K562 (cell line): ENCODE data around the gene ENTREP1. TPM values are rescaled to one million over a fixed set of nuclear protein-coding genes. Genes with fewer than 3 reads are reported as not detected.

Experiments used
- ATAC-seq: fragments of 200-7000 bp; cut with Tn5 transposase; 3 replicates; pipeline ENCODE4 v1.9.1; 2020; ENCODE audit warnings: moderate library complexity
- BruUV-seq: library from RNA; stranded (reverse); fragments of 400-500 nt; replicated peaks from 2 replicates; lab custom pipeline; 2021; lab: Mats Ljungman, UMichigan
- CTCF ChIA-PET: fragments of 300-600 bp; formaldehyde crosslinking; extraction: SDS; loops from one replicate; lab custom pipeline; 2021; ENCODE audit warnings: low intra/inter-chr PET ratio; lab: Yijun Ruan, JAX
- POLR2A ChIA-PET: fragments of 300-600, 350-650 bp; sonication (Branson Sonifier 250); formaldehyde crosslinking; extraction: SDS; loops from one replicate; lab custom pipeline; 2021; ENCODE audit warnings: antibody characterized with exemption, inconsistent platforms; lab: Yijun Ruan, JAX
- DNase-seq, 4 experiments: peaks; one replicate each; pipeline versions ENCODE4 v3.0.0 to v3.0.0-alpha.2; 2011 to 2018; ENCODE audit warnings: low spot score in 3 of 4, mixed read lengths in 3 of 4; ENCODE audit errors: extremely low read depth in 1 of 4
- FAIRE-seq: peaks from 2 replicates; lab custom pipeline; 2011; peaks lifted over from hg19 to GRCh38; lab: Jason Lieb, UNC
- H2AFZ ChIP-seq: 2 replicates; pipeline ENCODE4 v1.6.0; 2011; ENCODE audit warnings: low read depth, low read length, control low read depth, inconsistent platforms
- H3K27ac ChIP-seq: fragments of 200-600 bp; 3 replicates; pipeline ENCODE4 v1.8.0; 2011; ENCODE audit warnings: low read depth, mild to moderate bottlenecking, control low read depth, inconsistent platforms, low read length, moderate library complexity, mixed read lengths; ENCODE audit errors: extremely low read depth
- H3K27me3 ChIP-seq, 2 experiments: fragments of 300-600 bp in 1 of 2; 2 replicates in 1 of 2; 3 replicates in 1 of 2; pipeline versions ENCODE4 v1.6.0 to v1.8.0; 2011; ENCODE audit warnings: inconsistent platforms in 2 of 2, low read length in 2 of 2, mild to moderate bottlenecking in 1 of 2, mixed read lengths in 1 of 2, moderate library complexity in 1 of 2; ENCODE audit not compliant: control insufficient read depth in 2 of 2, insufficient read depth in 2 of 2
- H3K36me3 ChIP-seq: fragments of 300-600 bp; 3 replicates; pipeline ENCODE4 v1.8.0; 2011; ENCODE audit warnings: mild to moderate bottlenecking, low read length, inconsistent platforms; ENCODE audit not compliant: control insufficient read depth, insufficient read depth
- H3K4me1 ChIP-seq, 2 experiments: fragments of 200-600 bp in 1 of 2; replicated peaks in 1 of 2; 2 replicates in 1 of 2; 3 replicates in 1 of 2; pipeline versions ENCODE4 v1.5.1 to v1.8.0; 2011; ENCODE audit warnings: inconsistent platforms in 2 of 2, low read length in 2 of 2, mild to moderate bottlenecking in 1 of 2, mixed read lengths in 1 of 2, moderate library complexity in 1 of 2; ENCODE audit not compliant: control insufficient read depth in 2 of 2, insufficient read depth in 2 of 2
- H3K4me2 ChIP-seq: 2 replicates; pipeline ENCODE4 v1.6.1; 2011; ENCODE audit warnings: low read length, control low read depth, inconsistent platforms, mixed read lengths; ENCODE audit not compliant: insufficient read depth
- H3K4me3 ChIP-seq: fragments of 200-600 bp; sonication (generic), shearing (Covaris generic); 2 replicates; pipeline ENCODE4 v1.5.1; 2016; ENCODE audit warnings: control low read depth, inconsistent platforms
- H3K79me2 ChIP-seq: fragments of 200-600 bp; 3 replicates; pipeline ENCODE4 v1.8.0; 2011; ENCODE audit warnings: low read length, inconsistent platforms; ENCODE audit not compliant: control insufficient read depth, insufficient read depth
- H3K9ac ChIP-seq, 2 experiments: 2 replicates each; pipeline versions ENCODE4 v1.6.0 to v1.6.1; 2011; ENCODE audit warnings: low read depth in 2 of 2, low read length in 2 of 2, control low read depth in 1 of 2, inconsistent platforms in 1 of 2, mild to moderate bottlenecking in 1 of 2, mixed read lengths in 1 of 2; ENCODE audit not compliant: insufficient read depth in 1 of 2
- H3K9me1 ChIP-seq: one replicate; pipeline ENCODE4 v1.6.0; 2011; ENCODE audit warnings: inconsistent platforms, mild to moderate bottlenecking, low read length, moderate library complexity; ENCODE audit not compliant: control insufficient read depth, insufficient read depth
- H3K9me3 ChIP-seq: replicated peaks from 2 replicates; pipeline ENCODE4 v1.5.1; 2011; ENCODE audit warnings: low read depth, low read length, inconsistent platforms; ENCODE audit not compliant: control insufficient read depth, insufficient read depth
- H4K20me1 ChIP-seq: replicated peaks from 2 replicates; pipeline ENCODE4 v1.6.1; 2011; ENCODE audit warnings: low read length, inconsistent platforms, mixed read lengths; ENCODE audit not compliant: control insufficient read depth, insufficient read depth
- EGR1 ChIP-seq: fragments of 450-650 bp; conservative IDR thresholded peaks from 2 replicates; pipeline ENCODE4 v1.6.1; 2017; ENCODE audit warnings: mild to moderate bottlenecking
- ELF2 ChIP-seq: fragments of 250-450 bp; sonication (Bioruptor Pico); IDR thresholded peaks from 2 replicates; pipeline ENCODE4 v1.5.0; 2021; ENCODE audit warnings: mild to moderate bottlenecking
- ELF4 ChIP-seq: fragments of 450-650 bp; formaldehyde crosslinking; IDR thresholded peaks from 2 replicates; pipeline ENCODE4 v1.4.0; 2022; ENCODE audit warnings: missing genetic modification characterization
- ELK1 ChIP-seq: sonication (generic); formaldehyde crosslinking; IDR thresholded peaks from 2 replicates; pipeline ENCODE4 v1.8.1; 2022; ENCODE audit warnings: missing genetic modification reagents
- FOSL1 ChIP-seq: fragments of 200-800 bp; sonication (Bioruptor generic); conservative IDR thresholded peaks from 2 replicates; pipeline ENCODE4 v1.6.1; 2016; ENCODE audit warnings: missing genetic modification characterization, missing compliant biosample characterization
- GMEB1 ChIP-seq: fragments of 250-450 bp; sonication (Bioruptor Pico); IDR thresholded peaks from 2 replicates; pipeline ENCODE4 v1.4.0; 2020; ENCODE audit warnings: mild to moderate bottlenecking
- HEY1 ChIP-seq: fragments of 250-450 bp; sonication (Bioruptor Pico); IDR thresholded peaks from 2 replicates; pipeline ENCODE4 v1.5.0; 2020; ENCODE audit warnings: mild to moderate bottlenecking, moderate library complexity, borderline replicate concordance
- HNRNPH1 ChIP-seq: fragments of 200-400 bp; formaldehyde crosslinking; optimal IDR thresholded peaks from 2 replicates; pipeline ENCODE3; 2017; ENCODE audit warnings: low read depth, mild to moderate bottlenecking, low read length, moderate library complexity
- MEF2D ChIP-seq: conservative IDR thresholded peaks from 2 replicates; pipeline ENCODE4 v1.6.1; 2016; ENCODE audit warnings: low read depth, missing genetic modification characterization, missing compliant biosample characterization
- NCOA6 ChIP-seq: fragments of 450-650 bp; IDR thresholded peaks from 2 replicates; pipeline ENCODE4 v1.6.1; 2017; ENCODE audit warnings: mild to moderate bottlenecking
- RBBP5 ChIP-seq: fragments of 200-600 bp; sonication (generic); IDR thresholded peaks from 2 replicates; pipeline ENCODE4 v1.6.1; 2012; ENCODE audit warnings: borderline replicate concordance, mild to moderate bottlenecking, low read length, control low read depth, inconsistent platforms; ENCODE audit not compliant: insufficient read depth, poor library complexity, severe bottlenecking
- RNF219 ChIP-seq: fragments of 250-450 bp; sonication (Bioruptor Pico); IDR thresholded peaks from 2 replicates; pipeline ENCODE4 v1.5.0; 2022; ENCODE audit warnings: mild to moderate bottlenecking
- ZC3H11A ChIP-seq: IDR thresholded peaks from 2 replicates; pipeline ENCODE4 v1.6.1; 2012; ENCODE audit warnings: low read depth, low read length, improper control_type of control experiment
- ZKSCAN1 ChIP-seq: fragments of 150-350 bp; IDR thresholded peaks from 2 replicates; pipeline ENCODE4 v1.6.1; 2016; ENCODE audit warnings: low read depth, low read length
- ZNF518B ChIP-seq: fragments of 250-450 bp; sonication (Bioruptor Pico); IDR thresholded peaks from 2 replicates; pipeline ENCODE4 v1.5.0; 2021; ENCODE audit warnings: mild to moderate bottlenecking, moderate library complexity
- WGBS: fragments of 100-300 bp; shearing (Covaris generic); methylation state at CpG from one replicate; pipeline ENCODE4 v1.1.6; 2016; ENCODE audit warnings: low coverage, mixed read lengths; ENCODE audit not compliant: insufficient coverage; ENCODE audit errors: missing lambda C conversion rate; 5-methylcytosine and 5-hydroxymethylcytosine counted together
- in situ Hi-C: fragments of 300-500 bp; cut with MboI; formaldehyde crosslinking; loops from 4 replicates; pipeline ENCODE4 v1.15.0; 2018; ENCODE audit warnings: inconsistent platforms, mixed read lengths
- intact Hi-C: fragments of 100-400 bp; cut with micrococcal nuclease; formaldehyde crosslinking; loops from 2 replicates; pipeline ENCODE4 v1.14.2; 2022
- polyA plus RNA-seq, 8 experiments: library from polyadenylated mRNA; depleted of rRNA in 4 of 8; stranded (reverse) in 5 of 8; unstranded in 3 of 8; fragments of >200 nt; fragmentation: Nextera tagmentation in 2 of 8; fragmentation: Illumina TruSeq in 1 of 8; extraction: Ambion mirVana in 2 of 8; extraction: Trizol in 1 of 8; gene quantifications; 2 replicates each; pipeline versions ENCODE4 v1.2.1 to v1.2.3, GENCODE V29; 2011 to 2014; ENCODE audit warnings: inconsistent platforms in 1 of 8, missing spikeins in 1 of 8
- total RNA-seq, 7 experiments: library from RNA; depleted of rRNA in 6 of 7; stranded (reverse); fragments of >200 nt in 6 of 7; fragmentation: Illumina TruSeq in 2 of 7; extraction: Trizol in 2 of 7; gene quantifications; 2 replicates each; pipeline versions ENCODE4 v1.2.1 to v1.2.3, GENCODE V29; 2011 to 2021; ENCODE audit warnings: low replicate concordance in 1 of 7

The ENTREP1 gene
- total and polyA plus RNA-seq, 9 of the 15 experiments (the other 6 are each of a cell fraction or from before 2014, with no cell fraction given): not detected

GRCh38 chr9:69388596-69388995 lies 63.6 kb downstream of the ENTREP1 start:
- FAIRE-seq (no peak), DNase-seq (no peak), ATAC-seq (no peak)
- no peak overlapping the region for H3K27ac ChIP-seq
- POLR2A ChIA-PET: no interaction called here
- peaks cover 2 to 40% of the 10 kb centered on the region in 2 experiments; a peak in 3 of 5 replicates for H3K27me3 ChIP-seq
- intact Hi-C loops: no loop called here
- no peaks in the 10 kb centered on the region for H3K79me2 ChIP-seq
- in situ Hi-C loops: no loop called here
- no peaks in the 10 kb centered on the region for H3K9me1 ChIP-seq
- H3K4me3 ChIP-seq: no peak overlapping the region
- H3K36me3 ChIP-seq: no peaks in the 10 kb centered on the region
- CTCF ChIA-PET: interaction anchor here (0.7 kb wide), 1 partner anchor 111 kb away, joined by 3 read pairs; no protein-coding TSS in a partner anchor
- H4K20me1 ChIP-seq: no peaks in the 10 kb centered on the region
- H2AFZ ChIP-seq: no peak overlapping the region
- 7% methylated on average over 3 of the region's 3 CpGs for WGBS
- no peaks in the 10 kb centered on the region for H3K9me3 ChIP-seq
- no peaks in the 10 kb centered on the region for H3K4me1 ChIP-seq
- no peak overlapping the region for H3K9ac ChIP-seq
- no TSS peak for BruUV-seq
- no peak overlapping the region for H3K4me2 ChIP-seq
- TF ChIP-seq ELK1 (CRISPR knock-in tag): no peak
- TF ChIP-seq GMEB1: no peak
- TF ChIP-seq ZNF518B: no peak
- no peak for TF ChIP-seq ZC3H11A
- TF ChIP-seq ELF4 (CRISPR knock-in tag): no peak
- no peak for TF ChIP-seq HEY1 (CRISPR knock-in tag)
- no peak for TF ChIP-seq EGR1
- TF ChIP-seq FOSL1 (tag): no peak
- no peak for TF ChIP-seq ELF2 (CRISPR knock-in tag)
- TF ChIP-seq MEF2D (tag): no peak
- TF ChIP-seq HNRNPH1: no peak
- no peak for TF ChIP-seq RBBP5
- TF ChIP-seq NCOA6: no peak
- no peak for TF ChIP-seq RNF219 (CRISPR knock-in tag)
- TF ChIP-seq ZKSCAN1: no peak
